Mesenchymal stem cell (in vitro differentiated cells and primary cell): ENCODE results near the gene LPGAT1.

Experiments
- DNase-seq: peaks from one replicate; pipeline ENCODE4 v3.0.0-alpha.2; 2013
- H2AFZ ChIP-seq: one replicate; pipeline ENCODE4 v1.6.1; 2013; ENCODE audit warnings: low read depth, mild to moderate bottlenecking, control low read depth, inconsistent platforms, low read length, moderate library complexity
- H2AK5ac ChIP-seq: 2 replicates; pipeline ENCODE4 v1.6.1; 2013; ENCODE audit warnings: low read length, moderate library complexity, mild to moderate bottlenecking, inconsistent platforms; ENCODE audit not compliant: severe bottlenecking
- H2BK120ac ChIP-seq: one replicate; pipeline ENCODE4 v1.6.1; 2013; ENCODE audit warnings: low read depth, mild to moderate bottlenecking, inconsistent platforms, low read length, moderate library complexity
- H2BK12ac ChIP-seq, 2 experiments: one replicate each; pipeline ENCODE4 v1.6.1; 2013; ENCODE audit warnings: inconsistent platforms in 2 of 2, low read length in 2 of 2, mild to moderate bottlenecking in 2 of 2, moderate library complexity in 2 of 2, control low read depth in 1 of 2
- H2BK15ac ChIP-seq: one replicate; pipeline ENCODE4 v1.6.1; 2013; ENCODE audit warnings: mild to moderate bottlenecking, low read depth, inconsistent platforms; ENCODE audit not compliant: poor library complexity, severe bottlenecking
- H2BK5ac ChIP-seq: 2 replicates; pipeline ENCODE4 v1.6.1; 2013; ENCODE audit warnings: low read depth, mild to moderate bottlenecking, low read length, control low read depth, inconsistent platforms; ENCODE audit not compliant: poor library complexity, severe bottlenecking
- H3K14ac ChIP-seq, 2 experiments: one replicate each; pipeline ENCODE4 v1.6.1; 2013; ENCODE audit warnings: inconsistent platforms in 2 of 2, low read length in 2 of 2, control low read depth in 1 of 2, mild to moderate bottlenecking in 1 of 2, moderate library complexity in 1 of 2
- H3K18ac ChIP-seq, 2 experiments: one replicate each; pipeline ENCODE4 v1.6.1; 2013; ENCODE audit warnings: inconsistent platforms in 2 of 2, low read length in 2 of 2, control low read depth in 1 of 2, low read depth in 1 of 2, mild to moderate bottlenecking in 1 of 2
- H3K23ac ChIP-seq, 2 experiments: one replicate each; pipeline ENCODE4 v1.6.1; 2013; ENCODE audit warnings: inconsistent platforms in 2 of 2, low read length in 2 of 2, mild to moderate bottlenecking in 2 of 2, moderate library complexity in 2 of 2, control low read depth in 1 of 2
- H3K27ac ChIP-seq: 2 replicates; pipeline ENCODE4 v1.5.1; 2013; ENCODE audit warnings: mild to moderate bottlenecking, moderate library complexity, low read length, control low read depth, inconsistent platforms; ENCODE audit not compliant: poor library complexity, severe bottlenecking
- H3K27me3 ChIP-seq, 2 experiments: 2 replicates each; pipeline versions ENCODE4 v1.6.1 to v1.7.0; 2013; ENCODE audit warnings: low read length in 2 of 2, mild to moderate bottlenecking in 2 of 2, moderate library complexity in 2 of 2, control low read depth in 1 of 2, inconsistent platforms in 1 of 2; ENCODE audit not compliant: control insufficient read depth in 1 of 2, insufficient read depth in 1 of 2
- H3K36me3 ChIP-seq, 2 experiments: 2 replicates each; pipeline versions ENCODE4 v1.6.1 to v1.7.0; 2013; ENCODE audit warnings: low read length in 2 of 2, control low read depth in 1 of 2, inconsistent platforms in 1 of 2, low read depth in 1 of 2, mild to moderate bottlenecking in 1 of 2; ENCODE audit not compliant: insufficient read depth in 2 of 2, control insufficient read depth in 1 of 2
- H3K4ac ChIP-seq, 2 experiments: one replicate each; pipeline ENCODE4 v1.6.1; 2013; ENCODE audit warnings: inconsistent platforms in 2 of 2, low read length in 2 of 2, mild to moderate bottlenecking in 2 of 2, moderate library complexity in 2 of 2, control low read depth in 1 of 2, low read depth in 1 of 2
- H3K4me1 ChIP-seq: 2 replicates; pipeline ENCODE4 v1.6.1; 2013; ENCODE audit warnings: low read depth, low read length, control low read depth; ENCODE audit not compliant: control insufficient read depth, insufficient read depth
- H3K4me2 ChIP-seq: 2 replicates; pipeline ENCODE4 v1.6.1; 2013; ENCODE audit warnings: low read length, mild to moderate bottlenecking, inconsistent platforms; ENCODE audit not compliant: poor library complexity, severe bottlenecking
- H3K4me3 ChIP-seq, 2 experiments: 2 replicates each; pipeline versions ENCODE4 v1.5.1 to v1.7.0; 2013; ENCODE audit warnings: low read length in 2 of 2, mild to moderate bottlenecking in 2 of 2, control low read depth in 1 of 2, low read depth in 1 of 2; ENCODE audit not compliant: insufficient read depth in 1 of 2
- H3K79me1 ChIP-seq: replicated peaks from 2 replicates; pipeline ENCODE4 v1.6.1; 2013; ENCODE audit warnings: mild to moderate bottlenecking, control low read depth, low read length, inconsistent platforms; ENCODE audit not compliant: poor library complexity, severe bottlenecking
- H3K9ac ChIP-seq: 2 replicates; pipeline ENCODE4 v1.7.0; 2013; ENCODE audit warnings: mild to moderate bottlenecking, low read length, moderate library complexity
- H3K9me3 ChIP-seq: 2 replicates; pipeline ENCODE4 v1.7.0; 2013; ENCODE audit warnings: mild to moderate bottlenecking, low read length; ENCODE audit not compliant: control insufficient read depth
- H4K8ac ChIP-seq: one replicate; pipeline ENCODE4 v1.6.1; 2013; ENCODE audit warnings: inconsistent platforms, mild to moderate bottlenecking, low read length, moderate library complexity
- H4K91ac ChIP-seq: one replicate; pipeline ENCODE4 v1.6.1; 2013; ENCODE audit warnings: mild to moderate bottlenecking, low read length, inconsistent platforms
- WGBS: methylation state at CpG from one replicate; pipeline ENCODE4 v1.1.7; 2013; ENCODE audit warnings: mixed read lengths; 5-methylcytosine and 5-hydroxymethylcytosine counted together

Gene LPGAT1

GRCh38 chr1:211788626-211789025 lies 41.9 kb downstream of the LPGAT1 start:
- Histone ChIP-seq H3K27me3 (no peaks in the 10 kb centered on the region), H3K4me1 (no peaks in the 10 kb centered on the region), H3K14ac (no peak overlapping the region), H3K27ac (no peak overlapping the region), H3K9ac (no peak overlapping the region), H2BK15ac (no peak overlapping the region), H3K9me3 (no peaks in the 10 kb centered on the region), H4K8ac (no peak overlapping the region), H3K4ac (no peak overlapping the region), H3K18ac (no peak overlapping the region), H2BK5ac (no peak overlapping the region), H3K36me3 (peaks cover 10 to 39% of the 10 kb centered on the region in 2 experiments), H2BK120ac (no peak overlapping the region), H2AK5ac (no peak overlapping the region), H3K4me2 (no peak overlapping the region), H2AFZ (no peak overlapping the region), H3K23ac (no peak overlapping the region), H3K79me1 (peaks cover 7% of the 10 kb centered on the region), H2BK12ac (no peak overlapping the region), H4K91ac (no peak overlapping the region), H3K4me3 (no peak overlapping the region)
- peak; percentile 68 for DNase-seq
- 79% methylated on average over 2 of the region's 4 CpGs for whole genome bisulfite sequencing

- H2BK15ac ChIP-seq, result no peak overlapping the region
- no peak overlapping the region for H3K14ac ChIP-seq
- 18% methylated on average over 1 of the region's 1 CpG for WGBS
- peaks cover 6 to 16% of the 10 kb centered on the region in 2 experiments for H3K36me3 ChIP-seq
- H3K79me1 ChIP-seq, result no peaks in the 10 kb centered on the region
- H3K18ac ChIP-seq, result no peak overlapping the region
- no peak for DNase-seq
- H2BK12ac ChIP-seq, result no peak overlapping the region
- H3K27me3 ChIP-seq, result no peaks in the 10 kb centered on the region
- no peak overlapping the region for H3K23ac ChIP-seq
- no peak overlapping the region for H4K91ac ChIP-seq
- no peak overlapping the region for H3K4me2 ChIP-seq
- H2BK5ac ChIP-seq, result no peak overlapping the region
- no peak overlapping the region for H3K27ac ChIP-seq
- H3K9me3 ChIP-seq, result no peaks in the 10 kb centered on the region
- no peak overlapping the region for H3K9ac ChIP-seq
- H4K8ac ChIP-seq, result no peak overlapping the region
- H2BK120ac ChIP-seq, result no peak overlapping the region
- H3K4me3 ChIP-seq, result no peak overlapping the region
- no peak overlapping the region for H2AK5ac ChIP-seq
- H3K4me1 ChIP-seq, result no peaks in the 10 kb centered on the region
- H2AFZ ChIP-seq, result no peak overlapping the region
- no peak overlapping the region for H3K4ac ChIP-seq
Observed at GRCh38 chr1:211783897-211784296, 46.7 kb downstream of the LPGAT1 start.

- H2AK5ac ChIP-seq, result no peak overlapping the region
- no peaks in the 10 kb centered on the region for H3K79me1 ChIP-seq
- H3K4me3 ChIP-seq, result no peak overlapping the region
- no peak overlapping the region for H3K4me2 ChIP-seq
- no peak overlapping the region for H3K27ac ChIP-seq
- H3K9me3 ChIP-seq, result no peaks in the 10 kb centered on the region
- no peak overlapping the region for H3K23ac ChIP-seq
- H3K18ac ChIP-seq, result no peak overlapping the region
- DNase-seq, result no peak
- H3K27me3 ChIP-seq, result no peaks in the 10 kb centered on the region
- H3K4me1 ChIP-seq, result no peaks in the 10 kb centered on the region
- no peak overlapping the region for H2AFZ ChIP-seq
- no peak overlapping the region for H2BK12ac ChIP-seq
- no peak overlapping the region for H4K8ac ChIP-seq
- no peak overlapping the region for H2BK120ac ChIP-seq
- H4K91ac ChIP-seq, result no peak overlapping the region
- 98% methylated on average over 4 of the region's 4 CpGs for WGBS
- H3K4ac ChIP-seq, result no peak overlapping the region
- H2BK5ac ChIP-seq, result no peak overlapping the region
- H3K14ac ChIP-seq, result no peak overlapping the region
- H3K36me3 ChIP-seq, result peaks cover 6 to 22% of the 10 kb centered on the region in 2 experiments
- H3K9ac ChIP-seq, result no peak overlapping the region
- H2BK15ac ChIP-seq, result no peak overlapping the region
Observed at GRCh38 chr1:211783266-211783665, 47.3 kb downstream of the LPGAT1 start.

- no peak overlapping the region for H4K91ac ChIP-seq
- H3K9ac ChIP-seq, result peak overlapping the region; percentile 13
- no peak overlapping the region for H3K4ac ChIP-seq
- H2BK15ac ChIP-seq, result no peak overlapping the region
- H3K4me3 ChIP-seq, result no peak overlapping the region
- no peak overlapping the region for H3K14ac ChIP-seq
- H3K27ac ChIP-seq, result no peak overlapping the region
- no peak for DNase-seq
- H3K23ac ChIP-seq, result no peak overlapping the region
- no peak overlapping the region for H2BK12ac ChIP-seq
- H3K18ac ChIP-seq, result no peak overlapping the region
- no peak overlapping the region for H3K4me2 ChIP-seq
- no peaks in the 10 kb centered on the region for H3K27me3 ChIP-seq
- H2AFZ ChIP-seq, result no peak overlapping the region
- no peaks in the 10 kb centered on the region for H3K79me1 ChIP-seq
- H2BK120ac ChIP-seq, result no peak overlapping the region
- H3K36me3 ChIP-seq, result peaks cover 3 to 26% of the 10 kb centered on the region in 2 experiments
- H2AK5ac ChIP-seq, result no peak overlapping the region
- no CpG with 5 or more reads among the region's 2 CpGs for WGBS
- H4K8ac ChIP-seq, result no peak overlapping the region
- H3K4me1 ChIP-seq, result no peaks in the 10 kb centered on the region
- H3K9me3 ChIP-seq, result no peaks in the 10 kb centered on the region
- no peak overlapping the region for H2BK5ac ChIP-seq
Observed at GRCh38 chr1:211781260-211781659, 49.3 kb downstream of the LPGAT1 start.
